ENCODE measurements around the gene SAMHD1. TPM values are rescaled to one million over a fixed set of nuclear protein-coding genes. Genes with fewer than 3 reads are reported as not detected.

The SAMHD1 gene
- 1.2 and 3.9 TPM in 2 replicates for total RNA-seq

GRCh38 chr20:36951198-36951978 is at the start of gene SAMHD1:
Gene SAMHD1, minus strand, starts transcription at chr20:36951708. Its CDS starts 65 bp downstream, at chr20:36951643.

DNA sequence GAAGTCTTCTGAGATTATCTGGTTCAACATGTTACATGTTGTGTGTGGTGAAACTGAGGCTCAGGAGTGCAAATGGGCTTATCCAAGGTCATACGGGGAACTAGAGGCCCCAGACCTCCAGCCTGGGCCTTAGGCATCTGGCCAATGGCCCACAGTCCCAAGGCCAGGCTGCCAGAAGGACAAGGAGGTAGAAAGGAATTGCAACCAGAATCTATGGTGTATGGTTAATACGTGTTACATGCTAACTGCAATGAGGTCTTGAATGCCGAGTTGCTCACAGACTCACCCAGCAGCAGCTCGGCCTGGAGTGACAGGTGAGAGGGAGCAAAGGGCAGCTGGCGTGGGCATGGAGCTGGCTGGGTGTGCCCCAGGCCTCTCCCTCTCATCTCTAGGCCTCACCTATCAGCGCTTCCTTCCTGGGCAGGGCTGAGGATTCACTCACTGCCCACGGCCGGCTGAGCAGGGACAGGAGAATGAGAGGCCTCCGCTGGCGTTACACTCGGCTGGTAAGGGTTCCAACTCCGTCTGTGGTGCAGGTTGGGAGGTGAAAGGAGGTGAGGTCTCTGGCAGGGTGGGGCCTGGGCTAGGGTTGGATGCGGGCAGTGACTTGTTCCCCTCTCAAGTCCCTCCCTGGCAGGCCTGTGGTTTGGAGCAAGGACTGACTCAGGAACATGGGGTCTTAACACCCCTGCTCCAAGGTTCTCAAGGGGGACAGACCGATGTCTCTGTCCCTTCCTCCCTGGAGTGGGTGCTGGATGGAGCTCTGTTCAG is 75.6 kb downstream of the SAMHD1 start, which contains the start of gene TLDC2:
TLDC2 (plus strand) TSS at position 437 of the 771 bp plus-strand sequence; CDS start at position 474, 37 bp downstream.

Other genes starting within 250 kb of the SAMHD1 start
- gene NDRG3, start 205.6 kb downstream of the SAMHD1 start, total RNA-seq, result 27.5 and 47.1 TPM in 2 replicates
- 11.0 and 11.7 TPM in 2 replicates for gene DSN1, start 177.9 kb downstream of the SAMHD1 start, total RNA-seq
- gene TLDC2, start 75.6 kb downstream of the SAMHD1 start, total RNA-seq, result not detected in 2 replicates
- gene RBL1, start 144.3 kb upstream of the SAMHD1 start, total RNA-seq, result 4.3 and 6.1 TPM in 2 replicates
- 231 and 359 TPM in 2 replicates for gene RPN2, start 227.6 kb upstream of the SAMHD1 start, total RNA-seq
- gene MROH8, start 227.8 kb upstream of the SAMHD1 start, total RNA-seq, result 3.1 and 5.3 TPM in 2 replicates

Measured in placental epithelial cell (primary cell).